Loucy (cell line): ENCODE measurements around the gene PLXNA3.

Experiments used
- EZH2phosphoT487 ChIP-seq: fragments of 200-600 bp; IDR thresholded peaks from 2 replicates; pipeline ENCODE4 v1.6.1; 2018; ENCODE audit warnings: antibody characterized with exemption, mild to moderate bottlenecking, moderate library complexity, borderline replicate concordance
- TF ChIP-seq, protein P1 (sequence below): fragments of 200-600 bp; sonication (generic); conservative IDR thresholded peaks from 2 replicates; pipeline ENCODE4 v1.5.1; 2014; ENCODE audit warnings: mild to moderate bottlenecking, antibody characterized with exemption, low read length

- TF ChIP-seq, protein P1, sequence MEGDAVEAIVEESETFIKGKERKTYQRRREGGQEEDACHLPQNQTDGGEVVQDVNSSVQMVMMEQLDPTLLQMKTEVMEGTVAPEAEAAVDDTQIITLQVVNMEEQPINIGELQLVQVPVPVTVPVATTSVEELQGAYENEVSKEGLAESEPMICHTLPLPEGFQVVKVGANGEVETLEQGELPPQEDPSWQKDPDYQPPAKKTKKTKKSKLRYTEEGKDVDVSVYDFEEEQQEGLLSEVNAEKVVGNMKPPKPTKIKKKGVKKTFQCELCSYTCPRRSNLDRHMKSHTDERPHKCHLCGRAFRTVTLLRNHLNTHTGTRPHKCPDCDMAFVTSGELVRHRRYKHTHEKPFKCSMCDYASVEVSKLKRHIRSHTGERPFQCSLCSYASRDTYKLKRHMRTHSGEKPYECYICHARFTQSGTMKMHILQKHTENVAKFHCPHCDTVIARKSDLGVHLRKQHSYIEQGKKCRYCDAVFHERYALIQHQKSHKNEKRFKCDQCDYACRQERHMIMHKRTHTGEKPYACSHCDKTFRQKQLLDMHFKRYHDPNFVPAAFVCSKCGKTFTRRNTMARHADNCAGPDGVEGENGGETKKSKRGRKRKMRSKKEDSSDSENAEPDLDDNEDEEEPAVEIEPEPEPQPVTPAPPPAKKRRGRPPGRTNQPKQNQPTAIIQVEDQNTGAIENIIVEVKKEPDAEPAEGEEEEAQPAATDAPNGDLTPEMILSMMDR, result no peak
- no peak for TF ChIP-seq EZH2phosphoT487
Observed at GRCh38 chrX:154470914-154471568, 13.0 kb downstream of the PLXNA3 start.
